Measurements from ENCODE around the gene SLC7A14.

Gene SLC7A14

DNA sequence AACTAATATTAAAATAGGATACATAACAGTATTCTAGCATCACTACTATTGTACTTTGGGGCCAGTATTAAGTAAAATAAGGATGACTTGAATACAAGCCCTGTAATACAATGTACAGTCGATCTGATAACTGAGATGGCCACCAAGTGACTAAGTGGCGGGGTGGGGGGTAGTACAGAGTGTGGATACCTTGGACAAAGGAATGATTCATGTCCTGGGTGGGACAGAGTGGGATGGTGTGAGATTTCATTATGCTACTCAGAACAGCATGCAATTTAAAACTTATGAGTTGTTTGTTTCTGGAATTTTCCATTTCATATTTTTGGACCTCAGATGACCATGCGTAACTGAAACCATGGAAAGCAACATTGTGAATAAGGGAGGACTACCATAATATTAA lies 46.0 kb downstream of the SLC7A14 start:
- Histone ChIP-seq H3K79me2 (ENCODE audit: low read length) (no peaks in the 10 kb centered on the region), H3K36me3 (replicated peaks; ENCODE audit: low read depth, low read length) (no peaks in the 10 kb centered on the region), H3K27me3 (ENCODE audit: low read depth, low read length) (peaks cover 68% of the 10 kb centered on the region), H2AFZ (ENCODE audit: low read depth, low read length) (no peak overlapping the region), H3K9ac (ENCODE audit: low read length) (no peak overlapping the region), H3K4me3 (ENCODE audit: low read length) (no peak overlapping the region), H3K4me2 (ENCODE audit: low read length) (no peak overlapping the region), H3K4me1 (ENCODE audit: low read length) (no peaks in the 10 kb centered on the region), H4K20me1 (ENCODE audit: insufficient read depth, low read length) (no peaks in the 10 kb centered on the region), H3K27ac (ENCODE audit: low read length) (no peak overlapping the region), H3K9me3 (ENCODE audit: insufficient read depth, low read length) (no peaks in the 10 kb centered on the region)
- TF ChIP-seq, protein P1, sequence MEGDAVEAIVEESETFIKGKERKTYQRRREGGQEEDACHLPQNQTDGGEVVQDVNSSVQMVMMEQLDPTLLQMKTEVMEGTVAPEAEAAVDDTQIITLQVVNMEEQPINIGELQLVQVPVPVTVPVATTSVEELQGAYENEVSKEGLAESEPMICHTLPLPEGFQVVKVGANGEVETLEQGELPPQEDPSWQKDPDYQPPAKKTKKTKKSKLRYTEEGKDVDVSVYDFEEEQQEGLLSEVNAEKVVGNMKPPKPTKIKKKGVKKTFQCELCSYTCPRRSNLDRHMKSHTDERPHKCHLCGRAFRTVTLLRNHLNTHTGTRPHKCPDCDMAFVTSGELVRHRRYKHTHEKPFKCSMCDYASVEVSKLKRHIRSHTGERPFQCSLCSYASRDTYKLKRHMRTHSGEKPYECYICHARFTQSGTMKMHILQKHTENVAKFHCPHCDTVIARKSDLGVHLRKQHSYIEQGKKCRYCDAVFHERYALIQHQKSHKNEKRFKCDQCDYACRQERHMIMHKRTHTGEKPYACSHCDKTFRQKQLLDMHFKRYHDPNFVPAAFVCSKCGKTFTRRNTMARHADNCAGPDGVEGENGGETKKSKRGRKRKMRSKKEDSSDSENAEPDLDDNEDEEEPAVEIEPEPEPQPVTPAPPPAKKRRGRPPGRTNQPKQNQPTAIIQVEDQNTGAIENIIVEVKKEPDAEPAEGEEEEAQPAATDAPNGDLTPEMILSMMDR (IDR thresholded peaks at IDR 0.05; ENCODE audit: low read depth, low read length), result no peak
- no peak for TF ChIP-seq EZH2phosphoT487 (IDR thresholded peaks at IDR 0.05; ENCODE audit: low read depth)

DNA sequence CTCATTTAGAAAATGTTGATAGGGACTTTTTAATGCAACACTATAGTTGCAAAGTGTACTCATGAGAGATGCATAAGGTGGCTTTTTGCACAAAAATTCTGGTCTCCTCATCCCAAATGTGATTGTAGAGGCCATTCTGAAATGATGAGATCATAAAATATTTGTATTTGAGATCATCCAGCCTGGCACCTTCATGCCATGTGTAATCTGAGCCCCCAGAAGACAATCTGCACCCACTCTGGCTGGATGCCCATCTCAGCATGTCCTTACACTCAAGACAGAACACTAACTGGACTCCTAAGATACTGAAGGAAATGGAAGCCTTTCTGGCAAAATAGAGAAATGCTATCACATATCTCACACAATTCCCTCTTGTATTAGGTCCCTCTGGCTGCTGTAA lies 49.2 kb downstream of the SLC7A14 start:
- H3K9ac ChIP-seq (ENCODE audit: low read length), result no peak overlapping the region
- H3K27ac ChIP-seq (ENCODE audit: low read length), result no peak overlapping the region
- no peak overlapping the region for H3K4me2 ChIP-seq (ENCODE audit: low read length)
- H2AFZ ChIP-seq (ENCODE audit: low read depth, low read length), result no peak overlapping the region
- H3K4me3 ChIP-seq (ENCODE audit: low read length), result no peak overlapping the region
- H3K36me3 ChIP-seq (replicated peaks; ENCODE audit: low read depth, low read length), result no peaks in the 10 kb centered on the region
- H3K9me3 ChIP-seq (ENCODE audit: insufficient read depth, low read length), result no peaks in the 10 kb centered on the region
- H3K4me1 ChIP-seq (ENCODE audit: low read length), result no peaks in the 10 kb centered on the region
- H3K27me3 ChIP-seq (ENCODE audit: low read depth, low read length), result peaks cover 70% of the 10 kb centered on the region
- no peaks in the 10 kb centered on the region for H3K79me2 ChIP-seq (ENCODE audit: low read length)
- TF ChIP-seq, protein P1 (IDR thresholded peaks at IDR 0.05; ENCODE audit: low read depth, low read length), result no peak
- TF ChIP-seq EZH2phosphoT487 (IDR thresholded peaks at IDR 0.05; ENCODE audit: low read depth), result no peak
- no peaks in the 10 kb centered on the region for H4K20me1 ChIP-seq (ENCODE audit: insufficient read depth, low read length)

DNA sequence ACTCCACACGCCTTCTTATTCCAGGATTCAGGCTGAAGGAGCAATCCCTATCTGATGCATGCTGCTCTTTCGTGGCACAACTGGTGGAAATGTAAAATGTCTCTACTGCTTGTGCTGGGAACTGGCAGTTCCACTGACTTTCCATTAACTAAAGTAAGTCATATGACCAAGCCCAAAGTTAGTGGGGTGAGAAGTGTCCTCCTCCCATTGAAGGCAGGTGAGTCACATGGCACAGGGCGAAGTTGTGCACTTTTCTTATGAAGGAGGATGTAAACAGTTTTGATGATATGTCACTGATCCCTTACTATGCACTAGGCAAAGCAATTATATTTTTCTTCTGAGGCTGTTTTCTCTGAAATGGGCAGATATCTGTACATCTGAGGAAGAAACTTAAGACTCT lies 51.6 kb downstream of the SLC7A14 start:
- H3K79me2 ChIP-seq (ENCODE audit: low read length), result no peaks in the 10 kb centered on the region
- H3K4me1 ChIP-seq (ENCODE audit: low read length), result no peaks in the 10 kb centered on the region
- TF ChIP-seq EZH2phosphoT487 (IDR thresholded peaks at IDR 0.05; ENCODE audit: low read depth), result no peak
- TF ChIP-seq, protein P1 (IDR thresholded peaks at IDR 0.05; ENCODE audit: low read depth, low read length), result no peak
- no peak overlapping the region for H3K9ac ChIP-seq (ENCODE audit: low read length)
- peaks cover 76% of the 10 kb centered on the region for H3K27me3 ChIP-seq (ENCODE audit: low read depth, low read length)
- no peak overlapping the region for H3K4me3 ChIP-seq (ENCODE audit: low read length)
- 0 out of 2 replicates have a peak, but pooled peaks cover 2% of the 10 kb centered on the region for H4K20me1 ChIP-seq (ENCODE audit: insufficient read depth, low read length)
- no peak overlapping the region for H3K27ac ChIP-seq (ENCODE audit: low read length)
- H3K36me3 ChIP-seq (replicated peaks; ENCODE audit: low read depth, low read length), result no peaks in the 10 kb centered on the region
- H2AFZ ChIP-seq (ENCODE audit: low read depth, low read length), result no peak overlapping the region
- no peak overlapping the region for H3K4me2 ChIP-seq (ENCODE audit: low read length)
- no peaks in the 10 kb centered on the region for H3K9me3 ChIP-seq (ENCODE audit: insufficient read depth, low read length)

DNA sequence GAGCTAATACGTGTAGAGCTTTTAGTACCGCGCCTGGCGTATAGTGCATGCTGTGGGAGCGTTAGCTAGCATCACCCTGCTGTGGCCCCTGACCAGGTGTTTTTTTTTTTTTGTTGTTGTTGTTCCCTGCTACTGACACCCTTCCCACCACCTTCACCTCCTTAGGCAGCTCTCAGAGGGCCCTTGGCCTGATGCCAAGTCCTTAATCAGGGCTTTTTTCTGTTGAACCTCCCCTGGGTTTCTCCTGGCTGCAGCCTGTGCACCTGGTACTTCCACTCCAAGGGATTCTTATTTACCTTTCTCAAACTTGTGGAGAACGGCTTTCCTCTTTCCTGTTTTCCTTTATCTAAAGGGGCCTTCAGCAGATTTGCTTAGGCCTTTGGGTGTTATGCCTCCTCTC lies 53.3 kb downstream of the SLC7A14 start:
- Histone ChIP-seq H3K27me3 (ENCODE audit: low read depth, low read length) (peaks cover 74% of the 10 kb centered on the region), H3K4me1 (ENCODE audit: low read length) (no peaks in the 10 kb centered on the region), H3K4me2 (ENCODE audit: low read length) (no peak overlapping the region), H3K79me2 (ENCODE audit: low read length) (no peaks in the 10 kb centered on the region), H3K36me3 (replicated peaks; ENCODE audit: low read depth, low read length) (no peaks in the 10 kb centered on the region), H3K9me3 (ENCODE audit: insufficient read depth, low read length) (no peaks in the 10 kb centered on the region), H2AFZ (ENCODE audit: low read depth, low read length) (no peak overlapping the region), H3K4me3 (ENCODE audit: low read length) (no peak overlapping the region), H4K20me1 (ENCODE audit: insufficient read depth, low read length) (0 out of 2 replicates have a peak, but pooled peaks cover 2% of the 10 kb centered on the region), H3K9ac (ENCODE audit: low read length) (no peak overlapping the region), H3K27ac (ENCODE audit: low read length) (no peak overlapping the region)
- TF ChIP-seq, protein P1 (IDR thresholded peaks at IDR 0.05; ENCODE audit: low read depth, low read length), result no peak
- no peak for TF ChIP-seq EZH2phosphoT487 (IDR thresholded peaks at IDR 0.05; ENCODE audit: low read depth)

All from OCI-LY3 (cell line).